C4-2B (cell line): Measurements from ENCODE around the gene SLC25A31.

Experiments
- ZFX ChIP-seq: fragments of 450-650 bp; IDR thresholded peaks from 2 replicates; pipeline ENCODE4 v1.6.1; 2017
- TF ChIP-seq, protein P1 (sequence below): fragments of 450-650 bp; conservative IDR thresholded peaks from 2 replicates; pipeline ENCODE4 v1.5.1; 2017; ENCODE audit warnings: mild to moderate bottlenecking

DNA sequence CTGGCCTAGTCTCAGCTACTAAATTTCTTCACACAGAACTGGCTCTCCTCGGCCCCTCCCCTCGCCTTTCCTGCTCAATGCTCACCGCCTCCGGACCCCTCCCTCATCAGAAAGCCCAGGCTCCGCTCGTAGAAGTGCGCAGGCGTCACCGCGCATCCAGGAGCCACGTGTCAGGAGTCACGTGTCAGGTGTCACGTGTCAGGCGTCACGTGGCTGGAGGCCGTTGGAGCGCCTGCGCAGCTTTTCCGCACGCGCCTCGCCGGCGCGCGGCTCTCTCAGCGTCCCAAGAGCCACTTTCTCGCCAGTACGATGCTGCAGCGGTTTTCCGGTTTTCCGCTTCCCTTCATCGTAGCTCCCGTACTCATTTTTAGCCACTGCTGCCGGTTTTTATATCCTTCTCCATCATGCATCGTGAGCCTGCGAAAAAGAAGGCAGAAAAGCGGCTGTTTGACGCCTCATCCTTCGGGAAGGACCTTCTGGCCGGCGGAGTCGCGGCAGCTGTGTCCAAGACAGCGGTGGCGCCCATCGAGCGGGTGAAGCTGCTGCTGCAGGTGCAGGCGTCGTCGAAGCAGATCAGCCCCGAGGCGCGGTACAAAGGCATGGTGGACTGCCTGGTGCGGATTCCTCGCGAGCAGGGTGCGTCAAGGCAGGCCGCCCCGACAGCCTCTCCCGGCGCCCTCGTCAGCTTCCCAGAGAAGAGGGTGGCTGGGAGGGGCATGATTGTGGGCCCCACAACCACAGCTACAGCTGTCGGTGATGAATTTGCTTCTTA is at the start of gene SLC25A31:
- TF ChIP-seq, protein P1, sequence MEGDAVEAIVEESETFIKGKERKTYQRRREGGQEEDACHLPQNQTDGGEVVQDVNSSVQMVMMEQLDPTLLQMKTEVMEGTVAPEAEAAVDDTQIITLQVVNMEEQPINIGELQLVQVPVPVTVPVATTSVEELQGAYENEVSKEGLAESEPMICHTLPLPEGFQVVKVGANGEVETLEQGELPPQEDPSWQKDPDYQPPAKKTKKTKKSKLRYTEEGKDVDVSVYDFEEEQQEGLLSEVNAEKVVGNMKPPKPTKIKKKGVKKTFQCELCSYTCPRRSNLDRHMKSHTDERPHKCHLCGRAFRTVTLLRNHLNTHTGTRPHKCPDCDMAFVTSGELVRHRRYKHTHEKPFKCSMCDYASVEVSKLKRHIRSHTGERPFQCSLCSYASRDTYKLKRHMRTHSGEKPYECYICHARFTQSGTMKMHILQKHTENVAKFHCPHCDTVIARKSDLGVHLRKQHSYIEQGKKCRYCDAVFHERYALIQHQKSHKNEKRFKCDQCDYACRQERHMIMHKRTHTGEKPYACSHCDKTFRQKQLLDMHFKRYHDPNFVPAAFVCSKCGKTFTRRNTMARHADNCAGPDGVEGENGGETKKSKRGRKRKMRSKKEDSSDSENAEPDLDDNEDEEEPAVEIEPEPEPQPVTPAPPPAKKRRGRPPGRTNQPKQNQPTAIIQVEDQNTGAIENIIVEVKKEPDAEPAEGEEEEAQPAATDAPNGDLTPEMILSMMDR: no peak
- no peak for TF ChIP-seq ZFX
